Suppressor macrophage treated with lipopolysaccharide for 4 hours (primary cell): ENCODE results near the gene TTR.

Source experiments
- DNase-seq: peaks from one replicate; pipeline ENCODE4 v3.0.0-alpha.2; 2020

Gene TTR

GRCh38 chr18:31581498-31582197 lies 10.0 kb upstream of the TTR start:
- peak; percentile 11 for DNase-seq

- DNase-seq = no peak
These were observed 8.4 kb upstream of the TTR start for GRCh38 chr18:31583185-31583854.

- no peak for DNase-seq
These were observed 5.7 kb upstream of the TTR start for GRCh38 chr18:31585991-31586390.

- no peak for DNase-seq
These were observed 5.1 kb upstream of the TTR start for GRCh38 chr18:31586616-31587015.

- no peak for DNase-seq
These were observed 4.1 kb upstream of the TTR start for GRCh38 chr18:31587529-31587928.

GRCh38 chr18:31590570-31590969 lies 1.1 kb upstream of the TTR start:
- no peak for DNase-seq

- DNase-seq = no peak
These were observed 564 bp upstream of the TTR start for GRCh38 chr18:31591113-31591512.

GRCh38 chr18:31592506-31593157 lies 955 bp downstream of the TTR start:
- no peak for DNase-seq

GRCh38 chr18:31595121-31595771 lies 3.6 kb downstream of the TTR start:
- no peak for DNase-seq

GRCh38 chr18:31596081-31596872 lies 4.6 kb downstream of the TTR start:
- peak; percentile 3 for DNase-seq

- no peak for DNase-seq
These were observed 6.5 kb downstream of the TTR start for GRCh38 chr18:31598021-31598805.

- peak; percentile 45 for DNase-seq
These were observed 11.6 kb downstream of the TTR start for GRCh38 chr18:31603315-31603714.

GRCh38 chr18:31606265-31606664 lies 14.6 kb downstream of the TTR start:
- no peak for DNase-seq

- no peak for DNase-seq
These were observed 15.7 kb downstream of the TTR start for GRCh38 chr18:31607384-31607783.

GRCh38 chr18:31609886-31610285 lies 18.2 kb downstream of the TTR start:
- DNase-seq = no peak

- DNase-seq = no peak
These were observed 18.9 kb downstream of the TTR start for GRCh38 chr18:31610286-31611205.

- DNase-seq = no peak
These were observed 19.8 kb downstream of the TTR start for GRCh38 chr18:31611511-31611910.

- DNase-seq = no peak
These were observed 20.4 kb downstream of the TTR start for GRCh38 chr18:31612124-31612523.

- no peak for DNase-seq
These were observed 22.4 kb downstream of the TTR start for GRCh38 chr18:31614044-31614443.

GRCh38 chr18:31616586-31616985 lies 24.9 kb downstream of the TTR start:
- DNase-seq = no peak
